DND-41 (cell line): ENCODE measurements around the gene NAALADL1.

Experiments used
- ATAC-seq: fragments of 200-7000 bp; cut with Tn5 transposase; 3 replicates; pipeline ENCODE4 v1.9.1; 2021; ENCODE audit warnings: low read depth; ENCODE audit not compliant: insufficient read depth
- DNase-seq: peaks from one replicate; pipeline ENCODE4 v3.0.0-alpha.2; 2020
- H2AFZ ChIP-seq: 2 replicates; pipeline ENCODE4 v1.6.0; 2012; ENCODE audit warnings: low read depth, low read length
- H3K27ac ChIP-seq: 2 replicates; pipeline ENCODE4 v1.5.1; 2012; ENCODE audit warnings: low read length, inconsistent platforms
- H3K27me3 ChIP-seq: fragments of 200-600 bp; sonication (generic); 2 replicates; pipeline ENCODE4 v1.6.0; 2012; ENCODE audit warnings: low read length, mild to moderate bottlenecking, inconsistent platforms; ENCODE audit not compliant: insufficient read depth, poor library complexity
- H3K36me3 ChIP-seq: 2 replicates; pipeline ENCODE4 v1.5.1; 2012; ENCODE audit warnings: low read length, inconsistent platforms; ENCODE audit not compliant: insufficient read depth
- H3K4me1 ChIP-seq: 2 replicates; pipeline ENCODE4 v1.5.1; 2012; ENCODE audit warnings: mild to moderate bottlenecking, low read length; ENCODE audit not compliant: insufficient read depth
- H3K4me2 ChIP-seq: 2 replicates; pipeline ENCODE4 v1.6.0; 2012; ENCODE audit warnings: mild to moderate bottlenecking, moderate library complexity, low read length, inconsistent platforms; ENCODE audit not compliant: insufficient read depth
- H3K4me3 ChIP-seq, 2 experiments: fragments of 200-600 bp in 1 of 2; shearing (Covaris generic) in 1 of 2; 2 replicates each; pipeline ENCODE4 v1.5.1; 2012 to 2016; ENCODE audit warnings: inconsistent platforms in 2 of 2, low read length in 2 of 2, mild to moderate bottlenecking in 2 of 2, low read depth in 1 of 2, moderate library complexity in 1 of 2
- H3K79me2 ChIP-seq: 2 replicates; pipeline ENCODE4 v1.6.0; 2012; ENCODE audit warnings: low read length, inconsistent platforms; ENCODE audit not compliant: insufficient read depth
- H3K9ac ChIP-seq: 2 replicates; pipeline ENCODE4 v1.6.0; 2012; ENCODE audit warnings: low read depth, mild to moderate bottlenecking, inconsistent platforms, low read length, moderate library complexity
- H3K9me3 ChIP-seq: 2 replicates; pipeline ENCODE4 v1.5.1; 2012; ENCODE audit warnings: low read length, moderate library complexity, mild to moderate bottlenecking, inconsistent platforms; ENCODE audit not compliant: insufficient read depth, severe bottlenecking
- H4K20me1 ChIP-seq: 2 replicates; pipeline ENCODE4 v1.6.0; 2012; ENCODE audit warnings: low read length; ENCODE audit not compliant: insufficient read depth
- EZH2 ChIP-seq: IDR thresholded peaks from 3 replicates; pipeline ENCODE4 v1.6.1; 2012; ENCODE audit warnings: borderline replicate concordance, low read depth, mild to moderate bottlenecking, moderate library complexity, low read length, inconsistent platforms; ENCODE audit not compliant: severe bottlenecking
- TF ChIP-seq, protein P1 (sequence below): IDR thresholded peaks from 2 replicates; pipeline ENCODE4 v1.5.1; 2012; ENCODE audit warnings: borderline replicate concordance, low read length, moderate library complexity, mild to moderate bottlenecking; ENCODE audit not compliant: poor library complexity, severe bottlenecking; ENCODE audit errors: extremely low read depth

The NAALADL1 gene

DNA sequence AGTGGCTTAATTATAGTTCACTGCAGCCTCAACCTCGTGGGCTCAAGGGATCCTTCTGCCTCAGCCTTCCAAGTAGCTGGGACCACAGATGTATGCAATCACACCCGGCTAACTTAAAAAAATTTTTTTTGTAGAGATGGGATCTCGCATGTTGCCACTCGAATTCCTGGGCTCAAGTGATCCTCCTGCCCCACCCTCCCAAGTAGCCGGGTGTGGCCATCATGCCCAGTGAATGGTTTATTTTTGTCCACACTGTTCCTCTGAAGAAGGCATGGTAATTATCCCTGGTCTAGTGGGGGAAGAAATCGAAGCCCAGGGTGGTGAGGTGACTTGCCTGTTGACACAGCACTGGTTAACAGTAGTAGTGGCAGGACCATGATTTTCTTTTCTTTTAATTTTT lies 15.5 kb downstream of the NAALADL1 start:
- H3K9me3 ChIP-seq = no peaks in the 10 kb centered on the region
- DNase-seq = no peak
- no peak for TF ChIP-seq EZH2
- TF ChIP-seq, protein P1, sequence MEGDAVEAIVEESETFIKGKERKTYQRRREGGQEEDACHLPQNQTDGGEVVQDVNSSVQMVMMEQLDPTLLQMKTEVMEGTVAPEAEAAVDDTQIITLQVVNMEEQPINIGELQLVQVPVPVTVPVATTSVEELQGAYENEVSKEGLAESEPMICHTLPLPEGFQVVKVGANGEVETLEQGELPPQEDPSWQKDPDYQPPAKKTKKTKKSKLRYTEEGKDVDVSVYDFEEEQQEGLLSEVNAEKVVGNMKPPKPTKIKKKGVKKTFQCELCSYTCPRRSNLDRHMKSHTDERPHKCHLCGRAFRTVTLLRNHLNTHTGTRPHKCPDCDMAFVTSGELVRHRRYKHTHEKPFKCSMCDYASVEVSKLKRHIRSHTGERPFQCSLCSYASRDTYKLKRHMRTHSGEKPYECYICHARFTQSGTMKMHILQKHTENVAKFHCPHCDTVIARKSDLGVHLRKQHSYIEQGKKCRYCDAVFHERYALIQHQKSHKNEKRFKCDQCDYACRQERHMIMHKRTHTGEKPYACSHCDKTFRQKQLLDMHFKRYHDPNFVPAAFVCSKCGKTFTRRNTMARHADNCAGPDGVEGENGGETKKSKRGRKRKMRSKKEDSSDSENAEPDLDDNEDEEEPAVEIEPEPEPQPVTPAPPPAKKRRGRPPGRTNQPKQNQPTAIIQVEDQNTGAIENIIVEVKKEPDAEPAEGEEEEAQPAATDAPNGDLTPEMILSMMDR = no peak
- H3K4me3 ChIP-seq = peak overlapping the region in 1 of 2 experiments; percentile 95; a peak in 2 of 4 replicates
- H3K79me2 ChIP-seq = peaks cover 42% of the 10 kb centered on the region
- H4K20me1 ChIP-seq = peaks cover 30% of the 10 kb centered on the region
- peaks cover 44% of the 10 kb centered on the region for H3K4me1 ChIP-seq
- H3K9ac ChIP-seq = peak overlapping the region; percentile 91
- peak overlapping the region; percentile 93 for H3K4me2 ChIP-seq
- H2AFZ ChIP-seq = no peak overlapping the region
- no peak for ATAC-seq
- H3K27ac ChIP-seq = no peak overlapping the region
- H3K36me3 ChIP-seq = peaks cover 45% of the 10 kb centered on the region
- no peaks in the 10 kb centered on the region for H3K27me3 ChIP-seq

DNA sequence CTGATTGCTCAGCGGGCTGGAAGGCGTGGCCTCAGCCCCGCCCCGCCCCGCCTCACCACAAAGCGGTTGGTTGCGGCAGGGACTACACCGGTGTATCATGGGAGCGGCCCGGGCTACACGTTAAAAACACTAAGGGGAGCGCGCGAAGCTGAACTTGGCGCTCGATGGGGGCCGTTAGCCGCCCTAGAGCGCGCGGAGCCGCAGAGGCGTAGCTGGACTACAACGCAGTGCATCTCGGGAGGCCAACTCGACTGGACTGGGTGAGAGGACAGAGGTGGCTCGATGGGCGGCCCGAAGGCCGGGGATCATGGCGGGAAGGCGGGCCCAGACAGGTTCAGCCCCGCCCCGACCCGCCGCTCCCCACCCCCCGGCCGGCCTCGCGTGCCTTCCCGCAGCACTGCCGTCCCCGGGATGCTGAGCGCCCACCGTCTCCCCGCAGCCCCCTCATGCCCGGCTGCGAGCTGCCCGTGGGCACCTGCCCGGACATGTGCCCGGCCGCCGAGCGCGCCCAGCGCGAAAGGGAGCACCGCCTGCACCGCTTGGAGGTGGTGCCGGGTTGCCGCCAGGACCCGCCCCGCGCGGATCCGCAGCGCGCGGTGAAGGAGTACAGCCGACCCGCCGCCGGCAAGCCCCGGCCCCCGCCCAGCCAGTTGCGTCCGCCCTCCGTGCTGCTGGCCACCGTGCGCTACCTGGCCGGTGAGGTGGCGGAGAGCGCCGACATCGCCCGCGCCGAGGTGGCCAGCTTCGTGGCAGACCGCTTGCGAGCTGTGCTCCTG lies 17.3 kb downstream of the NAALADL1 start, which contains the start of gene SAC3D1:
TSS of gene SAC3D1 (plus strand) at position 364 of the 776 bp plus-strand sequence. CDS start at position 447, 83 bp downstream.
- H3K9me3 ChIP-seq = no peaks in the 10 kb centered on the region
- H3K36me3 ChIP-seq = peaks cover 50% of the 10 kb centered on the region
- peaks cover 27% of the 10 kb centered on the region for H4K20me1 ChIP-seq
- TF ChIP-seq, protein P1 = no peak
- TF ChIP-seq EZH2 = no peak
- peak within 1 kb of the TSS; percentile 93 for H3K4me2 ChIP-seq
- ATAC-seq = peak; percentile 89
- peaks cover 44% of the 10 kb centered on the region for H3K4me1 ChIP-seq
- H2AFZ ChIP-seq = peak within 1 kb of the TSS; percentile 81
- H3K9ac ChIP-seq = peak within 1 kb of the TSS; percentile 91
- H3K79me2 ChIP-seq = peaks cover 42% of the 10 kb centered on the region
- DNase-seq = peak; percentile 96
- no peaks in the 10 kb centered on the region for H3K27me3 ChIP-seq
- H3K4me3 ChIP-seq = peak within 1 kb of the TSS; percentile 74 to 95
- H3K27ac ChIP-seq = peak within 1 kb of the TSS; percentile 89

GRCh38 chr11:65040520-65040846 lies 17.9 kb downstream of the NAALADL1 start:
- Histone ChIP-seq H4K20me1 (peaks cover 23% of the 10 kb centered on the region), H3K4me1 (peaks cover 44% of the 10 kb centered on the region), H3K9ac (peak overlapping the region; percentile 91), H3K4me2 (peak overlapping the region; percentile 93), H3K79me2 (peaks cover 42% of the 10 kb centered on the region), H3K27me3 (no peaks in the 10 kb centered on the region), H3K36me3 (peaks cover 50% of the 10 kb centered on the region), H3K27ac (peak overlapping the region; percentile 89), H3K9me3 (no peaks in the 10 kb centered on the region), H2AFZ (peak overlapping the region; percentile 81), H3K4me3 (peak overlapping the region; percentile 74 to 95; a peak in 3 of 4 replicates)
- no peak for TF ChIP-seq EZH2
- TF ChIP-seq, protein P1 = no peak
- ATAC-seq (no peak), DNase-seq (no peak)
